ENCODE results near the gene AUTS2.

DNA sequence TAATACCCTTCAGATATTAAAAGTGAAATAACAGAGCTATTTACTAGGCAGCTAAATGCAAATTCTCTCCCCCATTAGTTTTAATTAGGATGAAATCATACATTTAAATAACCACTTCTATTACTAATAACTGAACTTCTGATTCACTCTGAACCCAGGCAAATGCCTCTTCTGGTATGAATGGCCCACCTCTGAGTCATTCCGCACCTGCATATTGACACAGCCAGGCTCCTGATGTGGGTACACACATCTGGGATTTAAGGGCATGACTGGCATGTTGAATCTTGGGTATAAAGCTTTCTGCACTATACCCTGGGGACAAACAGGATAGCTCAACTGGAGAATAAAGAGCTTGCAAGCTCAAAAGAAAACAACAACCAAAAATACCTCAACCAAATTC lies 140.9 kb downstream of the AUTS2 start:
- TF ChIP-seq EZH2 (IDR thresholded peaks at IDR 0.05; ENCODE audit: low read depth, unreplicated experiment) (no peak), POLR2AphosphoS5 (IDR thresholded peaks at IDR 0.05; ENCODE audit: low read depth) (no peak), EZH2phosphoT487 (IDR thresholded peaks at IDR 0.05; ENCODE audit: unreplicated experiment) (no peak), CREB1 (CRISPR knock-in tag; IDR thresholded peaks at IDR 0.05; ENCODE audit: low read depth) (no peak), NANOG (IDR thresholded peaks at IDR 0.05; ENCODE audit: borderline replicate concordance) (no peak), ZNF114 (CRISPR knock-in tag; IDR thresholded peaks at IDR 0.05) (no peak), ZNF331 (CRISPR knock-in tag; IDR thresholded peaks at IDR 0.05; ENCODE audit: low read depth) (no peak), ETS1 (IDR thresholded peaks at IDR 0.05) (no peak)
- TF ChIP-seq, protein P1, sequence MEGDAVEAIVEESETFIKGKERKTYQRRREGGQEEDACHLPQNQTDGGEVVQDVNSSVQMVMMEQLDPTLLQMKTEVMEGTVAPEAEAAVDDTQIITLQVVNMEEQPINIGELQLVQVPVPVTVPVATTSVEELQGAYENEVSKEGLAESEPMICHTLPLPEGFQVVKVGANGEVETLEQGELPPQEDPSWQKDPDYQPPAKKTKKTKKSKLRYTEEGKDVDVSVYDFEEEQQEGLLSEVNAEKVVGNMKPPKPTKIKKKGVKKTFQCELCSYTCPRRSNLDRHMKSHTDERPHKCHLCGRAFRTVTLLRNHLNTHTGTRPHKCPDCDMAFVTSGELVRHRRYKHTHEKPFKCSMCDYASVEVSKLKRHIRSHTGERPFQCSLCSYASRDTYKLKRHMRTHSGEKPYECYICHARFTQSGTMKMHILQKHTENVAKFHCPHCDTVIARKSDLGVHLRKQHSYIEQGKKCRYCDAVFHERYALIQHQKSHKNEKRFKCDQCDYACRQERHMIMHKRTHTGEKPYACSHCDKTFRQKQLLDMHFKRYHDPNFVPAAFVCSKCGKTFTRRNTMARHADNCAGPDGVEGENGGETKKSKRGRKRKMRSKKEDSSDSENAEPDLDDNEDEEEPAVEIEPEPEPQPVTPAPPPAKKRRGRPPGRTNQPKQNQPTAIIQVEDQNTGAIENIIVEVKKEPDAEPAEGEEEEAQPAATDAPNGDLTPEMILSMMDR (conservative IDR thresholded peaks at IDR 0.05; ENCODE audit: low read depth in 2 of 2) = no peak
- TF ChIP-seq, protein P2, sequence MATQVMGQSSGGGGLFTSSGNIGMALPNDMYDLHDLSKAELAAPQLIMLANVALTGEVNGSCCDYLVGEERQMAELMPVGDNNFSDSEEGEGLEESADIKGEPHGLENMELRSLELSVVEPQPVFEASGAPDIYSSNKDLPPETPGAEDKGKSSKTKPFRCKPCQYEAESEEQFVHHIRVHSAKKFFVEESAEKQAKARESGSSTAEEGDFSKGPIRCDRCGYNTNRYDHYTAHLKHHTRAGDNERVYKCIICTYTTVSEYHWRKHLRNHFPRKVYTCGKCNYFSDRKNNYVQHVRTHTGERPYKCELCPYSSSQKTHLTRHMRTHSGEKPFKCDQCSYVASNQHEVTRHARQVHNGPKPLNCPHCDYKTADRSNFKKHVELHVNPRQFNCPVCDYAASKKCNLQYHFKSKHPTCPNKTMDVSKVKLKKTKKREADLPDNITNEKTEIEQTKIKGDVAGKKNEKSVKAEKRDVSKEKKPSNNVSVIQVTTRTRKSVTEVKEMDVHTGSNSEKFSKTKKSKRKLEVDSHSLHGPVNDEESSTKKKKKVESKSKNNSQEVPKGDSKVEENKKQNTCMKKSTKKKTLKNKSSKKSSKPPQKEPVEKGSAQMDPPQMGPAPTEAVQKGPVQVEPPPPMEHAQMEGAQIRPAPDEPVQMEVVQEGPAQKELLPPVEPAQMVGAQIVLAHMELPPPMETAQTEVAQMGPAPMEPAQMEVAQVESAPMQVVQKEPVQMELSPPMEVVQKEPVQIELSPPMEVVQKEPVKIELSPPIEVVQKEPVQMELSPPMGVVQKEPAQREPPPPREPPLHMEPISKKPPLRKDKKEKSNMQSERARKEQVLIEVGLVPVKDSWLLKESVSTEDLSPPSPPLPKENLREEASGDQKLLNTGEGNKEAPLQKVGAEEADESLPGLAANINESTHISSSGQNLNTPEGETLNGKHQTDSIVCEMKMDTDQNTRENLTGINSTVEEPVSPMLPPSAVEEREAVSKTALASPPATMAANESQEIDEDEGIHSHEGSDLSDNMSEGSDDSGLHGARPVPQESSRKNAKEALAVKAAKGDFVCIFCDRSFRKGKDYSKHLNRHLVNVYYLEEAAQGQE (IDR thresholded peaks at IDR 0.05; ENCODE audit: unreplicated experiment) = no peak

Measured in GM23338 (cell line).